Suprapubic skin (tissue), 3 donors: ENCODE data around the gene EEFSEC.

ENCODE experiments used
- CTCF ChIP-seq, 2 donors: fragments of 200-600 bp in 1 of 2; fragments of 450-650 bp in 1 of 2; sonication (generic) in 1 of 2; IDR thresholded peaks; one replicate each; pipeline ENCODE4 v1.5.1; 2016 to 2019; ENCODE audit warnings: antibody characterized with exemption in 2 of 2, mild to moderate bottlenecking in 1 of 2, moderate library complexity in 1 of 2
- EP300 ChIP-seq: sonication (generic); formaldehyde crosslinking; IDR thresholded peaks from one replicate; pipeline ENCODE4 v1.6.1; 2017; ENCODE audit warnings: antibody characterized with exemption
- POLR2A ChIP-seq, 2 donors: fragments of 450-650 bp; IDR thresholded peaks; one replicate each; pipeline ENCODE4 v1.6.1; 2017; ENCODE audit warnings: antibody characterized with exemption in 2 of 2, mild to moderate bottlenecking in 2 of 2, moderate library complexity in 2 of 2

GRCh38 chr3:128425142-128425845 lies 272.0 kb downstream of the EEFSEC start:
- TF ChIP-seq CTCF (IDR thresholded peaks at IDR 0.05) = no peak
- TF ChIP-seq POLR2A (IDR thresholded peaks at IDR 0.05) = no peak
- TF ChIP-seq EP300 = no peak
